Type B pancreatic cell (in vitro differentiated cells): ENCODE data around the gene PPFIA1. TPM values are rescaled to one million over a fixed set of nuclear protein-coding genes. Genes with fewer than 3 reads are reported as not detected.

Source experiments
- DNase-seq: peaks from one replicate; pipeline ENCODE4 v3.0.0; 2021; ENCODE audit warnings: mixed read lengths; ENCODE audit not compliant: unreplicated experiment; ENCODE audit errors: extremely low spot score
- H3K27ac Mint-ChIP-seq: 2 replicates; pipeline ENCODE4 v1.8.0; 2021; ENCODE audit warnings: mild to moderate bottlenecking, mixed read lengths
- H3K27me3 Mint-ChIP-seq: 2 replicates; pipeline ENCODE4 v1.8.0; 2021; ENCODE audit warnings: mixed read lengths
- H3K36me3 Mint-ChIP-seq: 2 replicates; pipeline ENCODE4 v1.8.0; 2021; ENCODE audit warnings: mixed read lengths
- H3K4me1 Mint-ChIP-seq: one replicate; pipeline ENCODE4 v1.8.0; 2021; ENCODE audit warnings: mixed read lengths; ENCODE audit not compliant: unreplicated experiment
- H3K4me3 Mint-ChIP-seq: 2 replicates; pipeline ENCODE4 v1.8.0; 2021; ENCODE audit warnings: mild to moderate bottlenecking, mixed read lengths
- H3K9me3 Mint-ChIP-seq: 2 replicates; pipeline ENCODE4 v1.8.0; 2021; ENCODE audit warnings: mixed read lengths
- total RNA-seq: library from RNA; stranded (reverse); gene quantifications from 2 replicates; pipeline ENCODE4 v1.2.1, GENCODE V29; 2021; ENCODE audit warnings: low replicate concordance
- TF ChIP-seq, protein P1 (sequence below): fragments of 200-600 bp; sonication (generic); conservative IDR thresholded peaks from 2 replicates; pipeline ENCODE4 v1.5.0; 2021; ENCODE audit warnings: antibody characterized with exemption, mild to moderate bottlenecking

The PPFIA1 gene
- total RNA-seq, 1 donor from 2014 or later = 57.0 TPM

GRCh38 chr11:70332567-70332966 is 62.1 kb downstream of the PPFIA1 start:
- TF ChIP-seq, protein P1, sequence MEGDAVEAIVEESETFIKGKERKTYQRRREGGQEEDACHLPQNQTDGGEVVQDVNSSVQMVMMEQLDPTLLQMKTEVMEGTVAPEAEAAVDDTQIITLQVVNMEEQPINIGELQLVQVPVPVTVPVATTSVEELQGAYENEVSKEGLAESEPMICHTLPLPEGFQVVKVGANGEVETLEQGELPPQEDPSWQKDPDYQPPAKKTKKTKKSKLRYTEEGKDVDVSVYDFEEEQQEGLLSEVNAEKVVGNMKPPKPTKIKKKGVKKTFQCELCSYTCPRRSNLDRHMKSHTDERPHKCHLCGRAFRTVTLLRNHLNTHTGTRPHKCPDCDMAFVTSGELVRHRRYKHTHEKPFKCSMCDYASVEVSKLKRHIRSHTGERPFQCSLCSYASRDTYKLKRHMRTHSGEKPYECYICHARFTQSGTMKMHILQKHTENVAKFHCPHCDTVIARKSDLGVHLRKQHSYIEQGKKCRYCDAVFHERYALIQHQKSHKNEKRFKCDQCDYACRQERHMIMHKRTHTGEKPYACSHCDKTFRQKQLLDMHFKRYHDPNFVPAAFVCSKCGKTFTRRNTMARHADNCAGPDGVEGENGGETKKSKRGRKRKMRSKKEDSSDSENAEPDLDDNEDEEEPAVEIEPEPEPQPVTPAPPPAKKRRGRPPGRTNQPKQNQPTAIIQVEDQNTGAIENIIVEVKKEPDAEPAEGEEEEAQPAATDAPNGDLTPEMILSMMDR = no peak
- H3K36me3 Mint-ChIP-seq = peaks cover 50% of the 10 kb centered on the region
- H3K4me1 Mint-ChIP-seq = no peaks in the 10 kb centered on the region
- H3K27me3 Mint-ChIP-seq = no peaks in the 10 kb centered on the region
- H3K27ac Mint-ChIP-seq = no peak overlapping the region
- H3K9me3 Mint-ChIP-seq = no peaks in the 10 kb centered on the region
- DNase-seq = no peak
- no peak overlapping the region for H3K4me3 Mint-ChIP-seq

DNA sequence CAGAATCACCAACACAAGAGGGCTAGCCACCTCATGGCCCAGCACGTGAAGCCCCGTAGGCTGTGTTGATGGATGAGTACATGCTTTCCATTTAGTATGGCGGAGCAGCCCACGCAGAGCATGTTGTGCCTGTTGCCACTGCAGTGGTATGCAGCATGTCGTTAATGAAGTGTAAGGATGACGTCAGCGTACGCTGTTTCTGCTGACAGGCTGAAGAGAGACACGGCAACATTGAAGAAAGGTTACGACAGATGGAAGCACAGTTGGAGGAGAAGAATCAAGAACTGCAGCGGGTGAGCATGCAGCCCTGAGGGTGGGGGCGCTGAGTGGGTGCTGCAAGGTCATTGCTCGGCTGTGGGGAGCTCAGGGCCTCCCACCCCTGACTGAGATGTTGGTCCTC is 62.8 kb downstream of the PPFIA1 start:
- Mint-ChIP-seq H3K27me3 (no peaks in the 10 kb centered on the region), H3K4me1 (no peaks in the 10 kb centered on the region), H3K4me3 (no peak overlapping the region), H3K9me3 (no peaks in the 10 kb centered on the region), H3K27ac (no peak overlapping the region), H3K36me3 (peaks cover 44% of the 10 kb centered on the region)
- TF ChIP-seq, protein P1 = no peak
- DNase-seq = no peak

DNA sequence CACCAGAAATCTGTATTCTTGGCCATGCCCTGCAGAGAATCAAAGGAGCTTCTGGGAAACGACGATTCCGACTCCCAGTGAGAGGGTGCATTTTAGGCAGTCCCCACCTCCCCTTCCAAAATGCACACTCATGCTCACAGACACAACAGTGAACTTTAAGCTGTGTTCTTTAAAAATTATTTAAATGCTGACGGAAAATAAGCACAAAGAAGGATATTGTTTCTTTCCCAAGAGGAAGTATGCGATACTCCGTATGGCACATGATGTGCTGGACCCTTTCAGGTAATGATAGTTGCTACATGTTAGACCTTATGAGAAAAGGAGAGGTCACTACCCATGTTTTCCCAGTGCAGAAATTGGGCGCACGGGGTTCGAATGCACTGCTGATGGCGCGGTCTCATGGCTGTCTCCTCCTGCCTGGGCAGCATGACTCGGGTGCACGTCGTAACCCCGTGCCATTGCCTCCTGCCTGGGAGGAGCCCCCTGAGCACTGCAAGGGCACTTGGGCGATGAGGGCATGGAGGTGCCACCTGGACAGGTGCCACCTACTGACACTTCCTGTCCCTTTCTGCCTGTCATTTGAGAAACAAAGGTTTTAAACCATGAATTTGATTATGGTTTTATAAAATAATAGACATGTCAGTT is 64.0 kb downstream of the PPFIA1 start:
- no peaks in the 10 kb centered on the region for H3K27me3 Mint-ChIP-seq
- H3K4me1 Mint-ChIP-seq = no peaks in the 10 kb centered on the region
- no peak for DNase-seq
- H3K36me3 Mint-ChIP-seq = peaks cover 37% of the 10 kb centered on the region
- no peak overlapping the region for H3K27ac Mint-ChIP-seq
- TF ChIP-seq, protein P1 = no peak
- H3K4me3 Mint-ChIP-seq = no peak overlapping the region
- H3K9me3 Mint-ChIP-seq = no peaks in the 10 kb centered on the region

DNA sequence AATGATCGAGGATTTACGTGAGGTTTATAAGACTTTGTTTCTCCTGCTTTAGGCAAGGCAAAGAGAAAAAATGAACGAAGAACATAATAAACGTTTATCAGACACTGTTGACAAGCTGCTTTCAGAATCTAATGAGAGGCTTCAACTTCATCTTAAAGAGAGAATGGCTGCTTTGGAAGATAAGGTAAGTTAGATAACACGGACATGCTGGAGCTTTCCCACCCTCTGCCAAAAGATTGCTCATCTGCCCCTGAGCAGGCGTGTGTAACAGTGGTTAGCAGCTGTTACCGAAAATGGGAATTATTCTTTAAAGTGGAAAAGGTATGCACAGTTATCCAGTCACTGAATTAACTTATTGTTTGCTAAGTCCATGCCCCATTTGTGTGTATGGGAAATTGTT is 65.0 kb downstream of the PPFIA1 start:
- no peak overlapping the region for H3K4me3 Mint-ChIP-seq
- no peak for DNase-seq
- no peaks in the 10 kb centered on the region for H3K4me1 Mint-ChIP-seq
- TF ChIP-seq, protein P1 = no peak
- no peaks in the 10 kb centered on the region for H3K27me3 Mint-ChIP-seq
- H3K9me3 Mint-ChIP-seq = no peaks in the 10 kb centered on the region
- no peak overlapping the region for H3K27ac Mint-ChIP-seq
- peaks cover 30% of the 10 kb centered on the region for H3K36me3 Mint-ChIP-seq

DNA sequence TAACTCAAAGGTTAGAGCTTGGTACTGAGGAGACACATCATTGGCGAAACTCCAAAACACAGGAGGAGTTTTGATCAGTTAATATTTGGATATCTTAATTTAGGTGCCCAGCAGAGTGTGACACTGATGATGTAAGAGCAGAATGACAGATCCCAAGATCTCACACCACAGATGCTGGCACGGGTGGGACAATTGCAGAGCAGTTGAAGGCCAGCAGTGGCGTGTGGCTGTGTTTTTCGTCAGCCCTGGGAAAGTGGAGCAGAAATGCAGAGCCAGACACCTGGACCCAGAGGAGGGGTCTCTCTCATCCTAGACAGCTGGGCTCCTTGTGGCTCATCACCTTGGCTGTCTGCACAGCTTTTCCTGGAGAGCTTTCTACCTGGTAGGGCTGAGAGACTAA is 68.1 kb downstream of the PPFIA1 start:
- Mint-ChIP-seq H3K4me3 (no peak overlapping the region), H3K27ac (no peak overlapping the region), H3K27me3 (no peaks in the 10 kb centered on the region), H3K4me1 (no peaks in the 10 kb centered on the region), H3K36me3 (peaks cover 32% of the 10 kb centered on the region), H3K9me3 (no peaks in the 10 kb centered on the region)
- TF ChIP-seq, protein P1 = no peak
- no peak for DNase-seq
